HG03558 (cell line): ENCODE measurements around the gene AAGAB.

Source experiments
- ATAC-seq: cut with Tn5 transposase; IDR thresholded peaks from one replicate; pipeline ENCODE4 v1.9.1; 2021; ENCODE audit warnings: moderate number of reproducible peaks; ENCODE audit not compliant: unreplicated experiment; ENCODE audit errors: extremely low read depth

Gene AAGAB

GRCh38 chr15:67212684-67213367 is 41.6 kb downstream of the AAGAB start:
- ATAC-seq: no peak

DNA sequence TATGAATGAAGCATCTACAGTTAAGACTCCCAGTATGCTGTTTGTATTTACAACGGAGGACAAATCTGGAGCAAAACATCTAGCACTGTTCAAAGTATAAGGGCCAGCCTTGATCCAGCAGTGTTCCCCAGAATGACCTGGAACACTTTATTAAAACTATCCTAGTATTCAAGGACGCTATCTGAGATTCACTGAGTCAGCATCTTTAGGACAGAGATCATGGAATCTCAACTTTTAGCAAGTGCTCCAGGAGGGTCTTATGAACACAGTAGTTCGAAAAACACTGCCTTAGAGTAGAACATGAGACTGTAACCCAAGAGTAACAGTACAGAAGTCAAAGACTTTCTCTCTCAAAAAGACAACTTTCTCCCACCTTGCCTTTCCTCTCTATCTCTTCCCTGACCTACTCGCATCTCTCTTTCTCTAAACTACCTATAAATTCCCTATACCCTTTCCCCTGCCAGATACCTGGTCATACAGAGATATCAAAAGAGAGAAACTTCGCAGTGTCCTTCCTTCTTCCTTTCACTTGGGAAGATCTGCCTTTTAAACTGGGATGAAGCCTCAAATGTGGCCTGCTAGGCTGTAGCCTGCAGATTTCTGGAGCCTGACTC is 43.8 kb downstream of the AAGAB start:
- no peak for ATAC-seq

DNA sequence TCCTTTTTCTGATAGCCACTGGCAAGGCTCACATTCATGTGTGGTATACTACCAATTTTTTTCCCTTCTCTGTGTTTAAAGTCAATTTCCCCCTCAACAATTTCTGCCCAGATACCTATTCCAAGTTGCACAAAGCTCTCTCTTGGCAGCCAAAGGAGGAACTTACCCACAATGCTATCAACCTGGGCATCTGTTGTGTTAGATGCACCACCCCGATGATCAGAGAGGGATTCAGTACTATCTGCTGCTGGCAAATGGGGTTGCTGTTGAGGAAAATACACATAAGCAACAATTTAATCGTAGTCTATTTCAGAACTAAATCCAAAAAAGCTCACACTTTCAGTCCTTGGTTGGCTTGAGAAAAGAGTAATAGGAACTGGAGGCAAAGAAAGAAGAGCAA is 46.1 kb downstream of the AAGAB start:
- no peak for ATAC-seq

GRCh38 chr15:67207555-67208207 is 46.8 kb downstream of the AAGAB start:
- ATAC-seq: no peak

- no peak for ATAC-seq
Observed at GRCh38 chr15:67202991-67203390, 51.5 kb downstream of the AAGAB start.

GRCh38 chr15:67202091-67202490 is 52.4 kb downstream of the AAGAB start:
- no peak for ATAC-seq

DNA sequence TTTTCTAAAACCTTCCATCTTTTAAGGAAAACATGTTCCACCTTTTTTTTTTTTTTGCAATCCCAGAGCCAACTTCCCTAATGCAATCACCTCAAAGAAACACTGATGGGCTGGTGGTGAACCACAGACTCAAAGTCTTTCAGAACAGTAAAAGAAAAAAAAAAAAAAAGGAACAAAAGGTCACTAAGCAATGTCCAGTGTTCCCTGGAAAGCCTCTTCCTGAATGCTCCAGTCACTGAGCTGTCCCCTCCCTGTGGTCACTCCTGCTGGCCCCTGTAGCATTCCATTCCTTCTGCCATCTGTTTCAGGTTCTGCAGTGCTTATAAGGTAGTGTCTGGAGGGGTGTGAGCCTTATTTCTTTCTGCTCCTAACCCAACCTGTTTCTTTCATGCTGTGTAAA is 53.3 kb downstream of the AAGAB start:
- ATAC-seq: no peak

GRCh38 chr15:67199881-67200763 is 54.3 kb downstream of the AAGAB start:
- no peak for ATAC-seq

- no peak for ATAC-seq
Observed at GRCh38 chr15:67199391-67199790, 55.1 kb downstream of the AAGAB start.

DNA sequence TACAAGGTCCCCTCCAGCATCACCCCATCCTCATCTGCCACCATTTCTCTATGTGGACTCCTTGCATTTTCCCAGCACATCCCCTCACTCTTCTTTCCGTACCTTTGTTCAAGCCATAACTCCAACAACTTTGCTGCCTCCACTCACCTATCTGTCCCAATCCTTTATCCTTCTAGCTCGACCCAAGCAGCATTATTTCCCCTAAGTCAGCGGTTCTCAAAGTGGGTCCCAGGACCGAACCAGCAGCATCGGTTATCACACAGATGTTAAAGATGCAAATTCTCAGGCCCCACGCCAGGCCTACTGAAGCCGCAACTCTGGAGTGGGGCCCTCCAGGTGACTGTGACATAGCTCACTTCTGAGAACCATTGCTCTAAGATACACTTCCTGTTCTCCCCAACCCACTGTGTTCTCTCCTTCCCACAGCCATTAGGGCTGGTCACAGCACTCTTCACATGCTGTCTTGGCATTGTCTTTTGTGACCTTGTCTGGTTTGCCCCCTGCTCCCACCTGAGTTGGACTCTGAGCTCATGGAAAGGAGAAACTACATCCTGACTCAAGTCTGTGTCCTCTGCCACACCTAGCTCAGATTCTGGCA is 56.2 kb downstream of the AAGAB start:
- no peak for ATAC-seq

DNA sequence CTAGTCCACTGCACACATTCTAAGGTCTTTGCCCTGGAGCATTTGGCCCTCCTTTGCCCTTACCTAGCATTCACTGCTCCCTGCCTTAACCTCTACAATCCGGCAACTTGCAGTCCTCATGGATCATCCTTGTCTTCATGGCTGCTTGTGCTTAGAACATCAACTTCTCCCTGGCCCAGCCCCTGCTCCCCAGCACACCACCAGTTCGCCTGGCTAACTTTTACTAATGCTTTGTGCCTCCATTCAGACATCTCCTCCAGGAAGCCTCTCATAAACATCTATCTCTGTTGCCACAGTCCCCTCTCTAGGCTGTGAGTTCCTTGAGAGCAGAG is 57.1 kb downstream of the AAGAB start:
- ATAC-seq: no peak

- no peak for ATAC-seq
Observed at GRCh38 chr15:67196672-67197363, 57.6 kb downstream of the AAGAB start.

GRCh38 chr15:67196222-67196621 is 58.2 kb downstream of the AAGAB start:
- no peak for ATAC-seq

- ATAC-seq: no peak
Observed at GRCh38 chr15:67195305-67195704, 59.2 kb downstream of the AAGAB start.

- no peak for ATAC-seq
Observed at GRCh38 chr15:67194171-67195114, 60.0 kb downstream of the AAGAB start.

DNA sequence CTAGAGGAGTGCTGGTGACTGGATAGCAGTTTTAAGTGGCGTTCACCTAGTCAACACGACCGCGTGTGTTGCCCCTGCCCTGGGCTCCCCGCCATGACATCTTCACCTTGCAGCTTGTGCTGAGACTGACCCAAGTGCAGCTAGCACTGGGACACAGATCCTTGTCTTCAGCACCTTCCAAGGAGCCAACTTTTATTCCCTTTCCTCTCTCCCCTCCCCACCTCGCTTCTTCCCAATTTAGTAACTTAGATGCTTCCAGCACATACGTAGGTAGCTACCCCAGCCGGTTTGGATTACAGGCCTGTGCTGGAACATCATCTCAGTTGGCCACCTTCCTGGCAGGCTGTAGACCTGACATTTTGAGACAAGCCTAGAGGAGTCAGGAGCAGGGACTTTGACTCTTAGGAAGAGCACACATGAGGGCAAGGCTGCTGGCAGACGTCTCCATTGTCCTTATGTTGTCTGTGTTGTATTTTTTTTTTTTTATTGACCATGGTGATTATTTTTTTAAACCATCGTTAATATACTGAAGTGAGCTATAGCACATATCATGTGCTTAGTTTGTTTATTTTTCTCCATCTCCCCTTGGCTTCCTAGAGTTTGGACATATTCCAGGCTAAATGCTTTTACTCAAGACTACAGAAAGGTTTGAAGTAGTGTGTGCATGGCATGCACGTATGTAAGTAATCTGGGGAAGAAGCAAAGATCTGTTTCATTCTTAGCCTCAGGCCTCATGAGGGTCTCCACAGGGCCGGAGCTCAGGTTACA is 61.1 kb downstream of the AAGAB start:
- no peak for ATAC-seq

- no peak for ATAC-seq
Observed at GRCh38 chr15:67192185-67192820, 62.2 kb downstream of the AAGAB start.

DNA sequence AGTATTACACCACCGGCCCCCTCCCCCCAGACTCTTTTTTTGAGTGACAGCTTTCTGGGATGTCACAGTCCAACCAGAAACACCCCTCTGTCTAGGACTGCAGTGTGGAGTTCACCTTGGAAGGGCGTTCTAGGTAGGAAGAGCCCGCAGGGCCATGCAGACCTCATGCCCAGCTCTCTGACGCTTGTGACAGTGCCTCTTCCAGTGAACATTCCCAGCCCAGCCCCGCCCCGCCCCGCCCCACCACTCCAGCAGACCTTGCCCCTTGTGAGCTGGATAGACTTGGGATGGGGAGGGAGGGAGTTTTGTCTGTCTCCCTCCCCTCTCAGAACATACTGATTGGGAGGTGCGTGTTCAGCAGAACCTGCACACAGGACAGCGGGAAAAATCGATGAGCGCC is 63.6 kb downstream of the AAGAB start:
- no peak for ATAC-seq
